AG04450 (cell line): ENCODE results near the gene ATP2B3. TPM values are rescaled to one million over a fixed set of nuclear protein-coding genes. Genes with fewer than 3 reads are reported as not detected.

Experiments
- CTCF ChIA-PET: fragments of 300-600, 350-600 bp; formaldehyde crosslinking; extraction: SDS; loops from one replicate; lab custom pipeline; 2022; ENCODE audit warnings: antibody characterized with exemption, inconsistent platforms; lab: Charles Lee
- POLR2A ChIA-PET: fragments of 350-600 bp; formaldehyde crosslinking; extraction: SDS; loops from one replicate; lab custom pipeline; 2021; ENCODE audit warnings: antibody characterized with exemption, inconsistent platforms; lab: Yijun Ruan, JAX
- DNase-seq: peaks from one replicate; pipeline ENCODE4 v3.0.0-alpha.2; 2011; ENCODE audit warnings: low read depth, low spot score
- H3K27ac ChIP-seq: one replicate; pipeline ENCODE4 v1.5.1; 2012; ENCODE audit warnings: low read depth, low read length, control low read depth
- H3K27me3 ChIP-seq: one replicate; pipeline ENCODE4 v1.6.0; 2012; ENCODE audit warnings: low read length; ENCODE audit not compliant: control insufficient read depth, insufficient read depth
- H3K4me3 ChIP-seq: 2 replicates; pipeline ENCODE4 v1.5.1; 2011; ENCODE audit warnings: mild to moderate bottlenecking, low read depth, low read length, control low read depth
- H3K9me3 ChIP-seq: 2 replicates; pipeline ENCODE4 v1.5.1; 2012; ENCODE audit warnings: low read length; ENCODE audit not compliant: control insufficient read depth, insufficient read depth
- polyA plus RNA-seq: library from polyadenylated mRNA; depleted of rRNA; stranded (reverse); fragments of >200 nt; gene quantifications from 2 replicates; pipeline ENCODE4 v1.2.3, GENCODE V29; 2011
- TF ChIP-seq, protein P1 (sequence below): IDR thresholded peaks from 2 replicates; pipeline ENCODE4 v1.5.1; 2011; ENCODE audit warnings: low read depth, low read length, control low read depth, inconsistent platforms

ATP2B3 gene
- polyA plus RNA-seq, 1 experiment = 0.01 TPM

DNA sequence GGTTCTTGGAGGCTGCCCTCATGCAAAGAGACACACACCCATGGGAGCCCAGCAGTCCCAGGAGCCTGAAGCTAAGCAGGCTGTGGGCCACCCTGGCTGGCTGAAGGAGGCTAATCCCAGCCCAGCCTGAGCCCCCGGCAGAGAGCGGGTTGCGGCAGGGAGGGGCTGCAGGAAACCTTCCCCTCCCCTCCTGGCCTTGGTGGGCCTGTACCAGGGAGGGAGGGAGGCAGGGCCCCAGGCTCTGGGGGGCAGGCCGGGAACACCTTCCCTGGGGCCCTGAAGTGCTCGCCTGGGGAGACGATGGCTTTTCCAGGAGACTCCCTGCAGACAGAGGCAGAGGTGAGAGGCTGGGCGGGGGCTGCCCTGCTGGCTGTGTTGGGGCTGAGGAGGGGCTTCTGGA lies 19.0 kb upstream of the ATP2B3 start:
- Histone ChIP-seq H3K9me3 (no peaks in the 10 kb centered on the region), H3K4me3 (no peak overlapping the region), H3K27me3 (no peaks in the 10 kb centered on the region), H3K27ac (no peak overlapping the region)
- POLR2A ChIA-PET = no interaction called here
- CTCF ChIA-PET = interaction anchor here (1.0 to 4.8 kb wide), 3 partner anchors 8 to 37 kb away, joined by 3 to 46 read pairs (median 21); partner anchors contain the start of gene HAUS7
- TF ChIP-seq, protein P1, sequence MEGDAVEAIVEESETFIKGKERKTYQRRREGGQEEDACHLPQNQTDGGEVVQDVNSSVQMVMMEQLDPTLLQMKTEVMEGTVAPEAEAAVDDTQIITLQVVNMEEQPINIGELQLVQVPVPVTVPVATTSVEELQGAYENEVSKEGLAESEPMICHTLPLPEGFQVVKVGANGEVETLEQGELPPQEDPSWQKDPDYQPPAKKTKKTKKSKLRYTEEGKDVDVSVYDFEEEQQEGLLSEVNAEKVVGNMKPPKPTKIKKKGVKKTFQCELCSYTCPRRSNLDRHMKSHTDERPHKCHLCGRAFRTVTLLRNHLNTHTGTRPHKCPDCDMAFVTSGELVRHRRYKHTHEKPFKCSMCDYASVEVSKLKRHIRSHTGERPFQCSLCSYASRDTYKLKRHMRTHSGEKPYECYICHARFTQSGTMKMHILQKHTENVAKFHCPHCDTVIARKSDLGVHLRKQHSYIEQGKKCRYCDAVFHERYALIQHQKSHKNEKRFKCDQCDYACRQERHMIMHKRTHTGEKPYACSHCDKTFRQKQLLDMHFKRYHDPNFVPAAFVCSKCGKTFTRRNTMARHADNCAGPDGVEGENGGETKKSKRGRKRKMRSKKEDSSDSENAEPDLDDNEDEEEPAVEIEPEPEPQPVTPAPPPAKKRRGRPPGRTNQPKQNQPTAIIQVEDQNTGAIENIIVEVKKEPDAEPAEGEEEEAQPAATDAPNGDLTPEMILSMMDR = no peak
- DNase-seq = no peak

DNA sequence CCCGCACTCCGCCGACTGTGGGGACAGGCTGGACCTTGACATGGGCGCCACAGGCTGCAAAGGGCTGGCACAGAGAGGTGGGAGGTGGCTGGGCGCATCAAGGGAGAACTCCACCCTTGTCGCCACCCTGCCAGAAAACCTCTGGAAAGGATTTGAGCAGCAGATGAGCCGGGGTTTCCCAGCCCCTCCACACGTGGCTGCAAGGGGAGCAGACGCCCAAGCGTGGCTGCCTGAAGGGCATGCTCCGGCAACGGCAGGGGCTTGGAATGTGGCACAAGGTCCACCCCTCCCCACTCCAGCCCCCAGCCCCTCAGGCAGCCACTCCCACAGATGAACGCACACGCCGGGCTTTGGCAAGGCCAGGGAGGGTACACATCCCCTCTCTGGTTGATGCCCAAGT lies 18.1 kb upstream of the ATP2B3 start:
- H3K27ac ChIP-seq = no peak overlapping the region
- ChIA-PET CTCF (no interaction called here), POLR2A (no interaction called here)
- TF ChIP-seq, protein P1 = no peak
- no peak overlapping the region for H3K4me3 ChIP-seq
- DNase-seq = no peak
- no peaks in the 10 kb centered on the region for H3K9me3 ChIP-seq
- H3K27me3 ChIP-seq = no peaks in the 10 kb centered on the region

DNA sequence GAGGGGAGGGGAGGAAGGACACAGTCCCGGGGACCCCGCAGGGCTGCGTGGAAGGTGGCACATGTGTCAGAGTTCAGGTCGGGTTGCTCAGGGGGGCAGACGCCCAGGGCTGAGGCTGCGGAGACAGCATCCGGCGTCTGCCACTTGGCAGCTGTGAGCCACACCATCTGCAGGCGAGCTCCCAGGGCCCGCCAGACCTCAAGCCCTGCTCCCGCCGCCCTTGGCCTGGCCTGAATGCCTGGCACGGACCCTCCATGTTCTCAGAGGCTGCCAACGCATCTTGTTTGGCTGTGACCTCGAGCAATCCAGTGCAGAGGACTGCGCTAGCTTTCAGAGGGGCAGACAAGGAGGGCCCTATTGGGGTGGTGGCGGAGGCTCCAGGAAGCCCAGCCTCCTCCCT lies 17.6 kb upstream of the ATP2B3 start:
- Histone ChIP-seq H3K27ac (no peak overlapping the region), H3K9me3 (no peaks in the 10 kb centered on the region), H3K4me3 (no peak overlapping the region), H3K27me3 (no peaks in the 10 kb centered on the region)
- no peak for DNase-seq
- POLR2A ChIA-PET = no interaction called here
- TF ChIP-seq, protein P1 = no peak
- CTCF ChIA-PET = no interaction called here

GRCh38 chrX:153500676-153501280 lies 16.7 kb upstream of the ATP2B3 start:
- no peak overlapping the region for H3K27ac ChIP-seq
- CTCF ChIA-PET = no interaction called here
- no peaks in the 10 kb centered on the region for H3K9me3 ChIP-seq
- POLR2A ChIA-PET = no interaction called here
- H3K27me3 ChIP-seq = no peaks in the 10 kb centered on the region
- H3K4me3 ChIP-seq = no peak overlapping the region
- no peak for DNase-seq
- TF ChIP-seq, protein P1 = no peak

DNA sequence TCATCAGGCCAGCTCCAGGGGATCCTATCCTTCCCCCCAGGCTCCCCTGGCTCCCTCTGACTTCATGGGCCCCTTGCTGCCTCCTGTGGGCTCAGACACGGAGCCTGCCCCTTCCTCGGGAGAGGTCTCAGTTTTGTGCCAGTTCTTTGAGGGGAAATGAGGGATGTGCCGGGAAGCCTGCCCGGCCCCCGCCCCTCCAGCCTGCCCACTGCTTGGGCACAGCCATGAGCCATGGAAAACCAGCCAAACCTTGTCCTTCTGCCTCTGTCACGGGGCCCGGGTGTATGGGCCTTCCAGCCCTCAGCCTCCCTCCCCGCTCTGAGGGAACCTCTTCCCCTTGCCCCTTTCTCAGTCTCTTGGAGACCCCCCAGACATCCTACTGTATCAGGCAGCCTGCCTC lies 15.9 kb upstream of the ATP2B3 start:
- Histone ChIP-seq H3K27me3 (no peaks in the 10 kb centered on the region), H3K27ac (no peak overlapping the region), H3K4me3 (no peak overlapping the region), H3K9me3 (no peaks in the 10 kb centered on the region)
- ChIA-PET POLR2A (interaction anchor here (0.6 kb wide), 1 partner anchor 40 kb away, joined by 3 read pairs; no protein-coding TSS in a partner anchor), CTCF (no interaction called here)
- TF ChIP-seq, protein P1 = no peak
- no peak for DNase-seq
